Gastrocnemius medialis (tissue), 4 donors: ENCODE measurements around the gene MRM2. TPM values are rescaled to one million over a fixed set of nuclear protein-coding genes. Genes with fewer than 3 reads are reported as not detected.

ENCODE experiments used
- ATAC-seq, 2 donors: fragments of 150-250 bp; one replicate each; pipeline ENCODE4 v1.9.1; 2016
- DNase-seq, 2 donors: peaks; one replicate each; pipeline ENCODE4 v3.0.0-alpha.2; 2019
- H3K27ac ChIP-seq, 4 donors: fragments of 200-600 bp; sonication (generic); 1 replicate in 1 of 4; 2 replicates in 3 of 4; pipeline ENCODE4 v1.5.1; 2016 to 2018; ENCODE audit warnings: mild to moderate bottlenecking in 2 of 4, moderate library complexity in 1 of 4
- H3K27me3 ChIP-seq, 3 donors: fragments of 200-600 bp; sonication (generic) in 2 of 3; 1 replicate in 1 of 3; 2 replicates in 2 of 3; pipeline versions ENCODE4 v1.5.1 to v1.6.0; 2016 to 2019; ENCODE audit warnings: mild to moderate bottlenecking in 1 of 3, moderate library complexity in 1 of 3
- H3K36me3 ChIP-seq, 2 donors: fragments of 200-600 bp; sonication (generic) in 1 of 2; one replicate each; pipeline ENCODE4 v1.5.1; 2017 to 2018
- H3K4me1 ChIP-seq, 2 donors: fragments of 200-600 bp; sonication (generic) in 1 of 2; one replicate each; pipeline ENCODE4 v1.5.1; 2016 to 2017; ENCODE audit warnings: mild to moderate bottlenecking in 2 of 2
- H3K4me3 ChIP-seq, 4 donors: fragments of 200-600 bp; sonication (generic) in 3 of 4; 1 replicate in 1 of 4; 2 replicates in 3 of 4; pipeline ENCODE4 v1.5.1; 2016 to 2019; ENCODE audit warnings: mild to moderate bottlenecking in 2 of 4
- H3K9me3 ChIP-seq, 3 donors: fragments of 200-600 bp; sonication (generic) in 2 of 3; 1 replicate in 1 of 3; 2 replicates in 2 of 3; pipeline ENCODE4 v1.5.1; 2016 to 2019
- CTCF ChIP-seq, 5 experiments: fragments of 450-650 bp in 3 of 5; fragments of 200-600 bp in 2 of 5; sonication (generic) in 2 of 5; IDR thresholded peaks in 4 of 5; conservative IDR thresholded peaks in 1 of 5; 1 replicate in 4 of 5; 2 replicates in 1 of 5; pipeline ENCODE4 v1.5.1; 2016 to 2019; ENCODE audit warnings: antibody characterized with exemption in 5 of 5, mild to moderate bottlenecking in 3 of 5, moderate library complexity in 3 of 5
- POLR2A ChIP-seq, 2 donors: fragments of 450-650 bp; IDR thresholded peaks; one replicate each; pipeline ENCODE4 v1.6.1; 2017; ENCODE audit warnings: antibody characterized with exemption in 2 of 2, mild to moderate bottlenecking in 2 of 2, moderate library complexity in 2 of 2
- in situ Hi-C, 4 donors: fragments of 200-750 bp; cut with MboI; loops; one replicate each; pipeline versions ENCODE4 v1.15.0 to v1.8.0; 2017; ENCODE audit warnings: low sequenced_read_pairs in 4 of 4
- intact Hi-C: fragments of 100-400 bp; cut with DNase I; formaldehyde crosslinking; loops from one replicate; pipeline ENCODE4 v1.15.1; 2023; ENCODE audit warnings: low total_unique reads
- total RNA-seq, 4 donors: library from RNA; depleted of rRNA; stranded (reverse); fragments of >200 nt; gene quantifications; one replicate each; pipeline versions ENCODE4 v1.1.0 to v1.2.3, GENCODE V29; 2016

The MRM2 gene
- total RNA-seq, 4 donors from 2014 or later: 14.1 to 41.7 (median 16.9) TPM

GRCh38 chr7:2203766-2204300, 38.2 kb downstream of the MRM2 start:
- DNase-seq: peak in 1 of 2 donors; percentile 4

GRCh38 chr7:2202901-2203765, 38.9 kb downstream of the MRM2 start:
- intact Hi-C loops: no loop called here
- no peak for TF ChIP-seq POLR2A (IDR thresholded peaks at IDR 0.05)
- TF ChIP-seq CTCF (IDR thresholded peaks at IDR 0.05 in 4 of 5, conservative IDR thresholded peaks at IDR 0.05 in 1 of 5): no peak
- DNase-seq: peak in 1 of 2 donors; percentile 6
- Histone ChIP-seq H3K9me3 (no peaks in the 10 kb centered on the region), H3K27ac (no peak overlapping the region), H3K27me3 (no peaks in the 10 kb centered on the region), H3K4me3 (no peak overlapping the region), H3K4me1 (no peaks in the 10 kb centered on the region), H3K36me3 (no peaks in the 10 kb centered on the region)
- no peak for ATAC-seq
- in situ Hi-C loops: loop anchor here in 2 of 4 donors (25.0 kb wide), 2 partner anchors 541 to 616 kb away; partner anchors contain the start of gene ELFN1 (in 1 of the 2)

More at GRCh38 chr7:2203766-2204300, 38.2 kb downstream of the MRM2 start:
- in situ Hi-C loops: loop anchor here in 2 of 4 donors (25.0 kb wide), 2 partner anchors 542 to 617 kb away; partner anchors contain the start of gene ELFN1 (in 1 of the 2)
- no peak for TF ChIP-seq POLR2A (IDR thresholded peaks at IDR 0.05)
- TF ChIP-seq CTCF (IDR thresholded peaks at IDR 0.05 in 4 of 5, conservative IDR thresholded peaks at IDR 0.05 in 1 of 5): no peak
- ATAC-seq: no peak
- Histone ChIP-seq H3K9me3 (no peaks in the 10 kb centered on the region), H3K27ac (no peak overlapping the region), H3K4me1 (no peaks in the 10 kb centered on the region), H3K4me3 (no peak overlapping the region), H3K27me3 (no peaks in the 10 kb centered on the region), H3K36me3 (no peaks in the 10 kb centered on the region)
- intact Hi-C loops: no loop called here

- ATAC-seq: no peak
- no peaks in the 10 kb centered on the region for H3K36me3 ChIP-seq
- intact Hi-C loops: no loop called here
Measured at GRCh38 chr7:2202361-2202761, 39.6 kb downstream of the MRM2 start.

More at GRCh38 chr7:2202361-2202761, 39.6 kb downstream of the MRM2 start:
- in situ Hi-C loops: loop anchor here in 2 of 4 donors (25.0 kb wide), 2 partner anchors 540 to 615 kb away; partner anchors contain the start of gene ELFN1 (in 1 of the 2)
- Histone ChIP-seq H3K4me3 (no peak overlapping the region), H3K27ac (no peak overlapping the region), H3K27me3 (no peaks in the 10 kb centered on the region), H3K9me3 (no peaks in the 10 kb centered on the region), H3K4me1 (peaks cover 3 to 4% of the 10 kb centered on the region in 2 donors)
- TF ChIP-seq POLR2A (IDR thresholded peaks at IDR 0.05) (no peak), CTCF (IDR thresholded peaks at IDR 0.05 in 4 of 5, conservative IDR thresholded peaks at IDR 0.05 in 1 of 5) (no peak)
- DNase-seq: no peak
